A549 treated with ZK216348 at 1 μM for 4 hours (cell line): Measurements from ENCODE around the gene SLAMF7. TPM values are rescaled to one million over a fixed set of nuclear protein-coding genes. Genes with fewer than 3 reads are reported as not detected.

Experiments used
- total RNA-seq: library from RNA; stranded (reverse); fragments of 200-300 nt; extraction: Qiagen RNA extraction; gene quantifications from 5 replicates; pipeline ENCODE4 v1.2.3, GENCODE V29; 2022; ENCODE audit warnings: low read depth

The SLAMF7 gene
- total RNA-seq = 1.1 to 2.9 TPM (median 1.4 TPM) in 5 replicates

GRCh38 chr1:160739098-160739511 is at the start of gene SLAMF7:
Gene SLAMF7, plus strand, starts transcription at chr1:160739247. Its CDS starts 55 bp downstream, at chr1:160739302.

GRCh38 chr1:160711602-160712311 is 27.3 kb upstream of the SLAMF7 start, which contains the start of gene CD48:
Gene CD48, minus strand, starts transcription at chr1:160711822. Its CDS starts 59 bp downstream, at chr1:160711763.

GRCh38 chr1:160795951-160796383 is 56.9 kb downstream of the SLAMF7 start, which contains the start of gene LY9:
Gene LY9, plus strand, starts transcription at chr1:160796174. Its CDS starts 14 bp downstream, at chr1:160796188.

Other genes with a start within 250 kb of the SLAMF7 start
- gene SLAMF6, start 216.0 kb upstream of the SLAMF7 start, total RNA-seq = not detected in 5 replicates
- not detected in 5 replicates for gene CD84, start 159.8 kb upstream of the SLAMF7 start, total RNA-seq
- not detected in 5 replicates for gene SLAMF1, start 92.2 kb upstream of the SLAMF7 start, total RNA-seq
- not detected in 5 replicates for gene CD48, start 27.4 kb upstream of the SLAMF7 start, total RNA-seq
- gene LY9, start 56.9 kb downstream of the SLAMF7 start, total RNA-seq = 0.09 to 0.12 TPM (median 0.12 TPM) in 3 of 5 replicates, not detected in the others
- not detected in 5 replicates for gene CD244, start 123.6 kb downstream of the SLAMF7 start, total RNA-seq
- not detected in 5 replicates for gene ITLN1, start 145.9 kb downstream of the SLAMF7 start, total RNA-seq
- 0.14 to 1.1 TPM (median 0.36 TPM) in 5 replicates for gene ITLN2, start 215.6 kb downstream of the SLAMF7 start, total RNA-seq